SH-SY5Y (cell line): ENCODE measurements around the gene MYO10.

ENCODE experiments used
- GATA2 ChIP-seq: IDR thresholded peaks from 2 replicates; pipeline ENCODE4 v1.6.1; 2011; ENCODE audit warnings: mild to moderate bottlenecking, low read depth, low read length
- GATA3 ChIP-seq: IDR thresholded peaks from 2 replicates; pipeline ENCODE4 v1.6.1; 2011; ENCODE audit warnings: low read depth, mild to moderate bottlenecking, low read length, moderate library complexity

GRCh38 chr5:16726538-16726946, 209.5 kb downstream of the MYO10 start:
- no peak for TF ChIP-seq GATA3
- TF ChIP-seq GATA2, result no peak
